ENCODE data around the gene DNAJC24. TPM values are rescaled to one million over a fixed set of nuclear protein-coding genes. Genes with fewer than 3 reads are reported as not detected.

DNAJC24 gene
- total RNA-seq, 1 experiment from 2014 or later: 18.2 TPM

- DNase-seq: no peak
- no peak overlapping the region for H2AFZ ChIP-seq
- no peaks in the 10 kb centered on the region for H3K9me3 ChIP-seq (ENCODE audit: insufficient read depth, low read depth)
- ChIA-PET POLR2A (ENCODE audit: unreplicated experiment) (no interaction called here), CTCF (no interaction called here)
- no peak overlapping the region for H3K4me3 ChIP-seq
- H3K27me3 ChIP-seq (ENCODE audit: insufficient read depth, low read depth): no peaks in the 10 kb centered on the region
- TF ChIP-seq CTCF (conservative IDR thresholded peaks at IDR 0.05) (no peak), EZH2 (IDR thresholded peaks at IDR 0.05; ENCODE audit: low read depth) (no peak)
- H3K36me3 ChIP-seq (ENCODE audit: low read depth): 0 out of 2 replicates have a peak, but pooled peaks cover 3% of the 10 kb centered on the region
- H4K20me1 ChIP-seq (ENCODE audit: insufficient read depth): no peaks in the 10 kb centered on the region
- no peaks in the 10 kb centered on the region for H3K79me2 ChIP-seq (ENCODE audit: low read depth)
- no peaks in the 10 kb centered on the region for H3F3A ChIP-seq (ENCODE audit: insufficient read depth, low read depth)
- intact Hi-C loops (cut with micrococcal nuclease; ENCODE audit: unreplicated experiment): no loop called here
- H3K4me2 ChIP-seq: no peak overlapping the region
- H3K27ac ChIP-seq: no peak overlapping the region
- no peaks in the 10 kb centered on the region for H3K4me1 ChIP-seq (replicated peaks; ENCODE audit: insufficient read depth)
- H3K9me2 ChIP-seq (ENCODE audit: insufficient read depth): no peaks in the 10 kb centered on the region; the same call in 1 of the 2 replicates
- no TSS peak for BruUV-seq (replicated peaks)
Measured at GRCh38 chr11:31417816-31418215, 48.2 kb downstream of the DNAJC24 start.

- DNase-seq: no peak
- CTCF ChIA-PET: no interaction called here
Measured at GRCh38 chr11:31419138-31419537, 49.5 kb downstream of the DNAJC24 start.

GRCh38 chr11:31419669-31420068, 50.0 kb downstream of the DNAJC24 start:
- H3K27me3 ChIP-seq (ENCODE audit: insufficient read depth, low read depth): no peaks in the 10 kb centered on the region
- H2AFZ ChIP-seq: no peak overlapping the region
- H3K4me3 ChIP-seq: no peak overlapping the region
- no peaks in the 10 kb centered on the region for H3K4me1 ChIP-seq (replicated peaks; ENCODE audit: insufficient read depth)
- H3K4me2 ChIP-seq: no peak overlapping the region
- no peaks in the 10 kb centered on the region for H3K9me3 ChIP-seq (ENCODE audit: insufficient read depth, low read depth)
- no peaks in the 10 kb centered on the region; the same call in 1 of the 2 replicates for H3K9me2 ChIP-seq (ENCODE audit: insufficient read depth)
- no peaks in the 10 kb centered on the region for H4K20me1 ChIP-seq (ENCODE audit: insufficient read depth)
- BruUV-seq (replicated peaks): no TSS peak
- H3K79me2 ChIP-seq (ENCODE audit: low read depth): no peaks in the 10 kb centered on the region
- intact Hi-C loops (cut with micrococcal nuclease; ENCODE audit: unreplicated experiment): no loop called here
- no peaks in the 10 kb centered on the region for H3F3A ChIP-seq (ENCODE audit: insufficient read depth, low read depth)
- no peak for DNase-seq
- ChIA-PET CTCF (no interaction called here), POLR2A (ENCODE audit: unreplicated experiment) (no interaction called here)
- H3K36me3 ChIP-seq (ENCODE audit: low read depth): 0 out of 2 replicates have a peak, but pooled peaks cover 3% of the 10 kb centered on the region
- no peak for TF ChIP-seq EZH2 (IDR thresholded peaks at IDR 0.05; ENCODE audit: low read depth)
- no peak for TF ChIP-seq CTCF (conservative IDR thresholded peaks at IDR 0.05)
- no peak overlapping the region for H3K27ac ChIP-seq

More at GRCh38 chr11:31419138-31419537, 49.5 kb downstream of the DNAJC24 start:
- H4K20me1 ChIP-seq (ENCODE audit: insufficient read depth): no peaks in the 10 kb centered on the region
- H3K9me2 ChIP-seq (ENCODE audit: insufficient read depth): no peaks in the 10 kb centered on the region; the same call in 1 of the 2 replicates
- H3F3A ChIP-seq (ENCODE audit: insufficient read depth, low read depth): no peaks in the 10 kb centered on the region
- TF ChIP-seq EZH2 (IDR thresholded peaks at IDR 0.05; ENCODE audit: low read depth) (no peak), CTCF (conservative IDR thresholded peaks at IDR 0.05) (no peak)
- BruUV-seq (replicated peaks): no TSS peak
- H2AFZ ChIP-seq: no peak overlapping the region
- H3K4me2 ChIP-seq: no peak overlapping the region
- intact Hi-C loops (cut with micrococcal nuclease; ENCODE audit: unreplicated experiment): no loop called here
- no peak overlapping the region for H3K27ac ChIP-seq
- H3K4me1 ChIP-seq (replicated peaks; ENCODE audit: insufficient read depth): no peaks in the 10 kb centered on the region
- POLR2A ChIA-PET (ENCODE audit: unreplicated experiment): no interaction called here
- no peaks in the 10 kb centered on the region for H3K79me2 ChIP-seq (ENCODE audit: low read depth)
- no peak overlapping the region for H3K4me3 ChIP-seq
- no peaks in the 10 kb centered on the region for H3K9me3 ChIP-seq (ENCODE audit: insufficient read depth, low read depth)
- no peaks in the 10 kb centered on the region for H3K27me3 ChIP-seq (ENCODE audit: insufficient read depth, low read depth)
- H3K36me3 ChIP-seq (ENCODE audit: low read depth): 0 out of 2 replicates have a peak, but pooled peaks cover 3% of the 10 kb centered on the region

All from PC-9 (cell line).